Transverse colon (tissue), 4 donors: ENCODE data around the gene KATNIP. TPM values are rescaled to one million over a fixed set of nuclear protein-coding genes. Genes with fewer than 3 reads are reported as not detected.

Source experiments
- DNase-seq: peaks from one replicate; pipeline ENCODE4 v3.0.0-alpha.2; 2019
- H3K27ac ChIP-seq, 4 donors: fragments of 200-600 bp; sonication (generic); 2 replicates each; pipeline ENCODE4 v1.5.1; 2016 to 2018; ENCODE audit warnings: inconsistent platforms in 4 of 4
- H3K27me3 ChIP-seq: fragments of 200-600 bp; sonication (generic); 2 replicates; pipeline ENCODE4 v1.5.1; 2017; ENCODE audit warnings: inconsistent platforms
- H3K36me3 ChIP-seq, 4 donors: fragments of 200-600 bp; sonication (generic); 2 replicates each; pipeline ENCODE4 v1.5.1; 2017 to 2019; ENCODE audit warnings: inconsistent platforms in 4 of 4
- H3K4me1 ChIP-seq, 4 donors: fragments of 200-600 bp; sonication (generic); 2 replicates each; pipeline ENCODE4 v1.5.1; 2017 to 2020; ENCODE audit warnings: inconsistent platforms in 4 of 4
- H3K4me3 ChIP-seq, 4 donors: fragments of 200-600 bp; sonication (generic); 1 replicate in 1 of 4; 2 replicates in 3 of 4; pipeline versions ENCODE4 v1.5.1 to v1.6.1; 2017 to 2019; ENCODE audit warnings: inconsistent platforms in 4 of 4
- H3K9me3 ChIP-seq, 2 donors: fragments of 200-600 bp; sonication (generic); 2 replicates each; pipeline ENCODE4 v1.5.1; 2017 to 2019; ENCODE audit warnings: inconsistent platforms in 2 of 2
- EP300 ChIP-seq: sonication (generic); formaldehyde crosslinking; IDR thresholded peaks from one replicate; pipeline ENCODE4 v1.6.1; 2017; ENCODE audit warnings: antibody characterized with exemption, low read depth
- POLR2A ChIP-seq: fragments of 450-650 bp; IDR thresholded peaks from one replicate; pipeline ENCODE4 v1.6.1; 2016; ENCODE audit warnings: antibody characterized with exemption, mild to moderate bottlenecking, moderate library complexity
- POLR2AphosphoS5 ChIP-seq, 3 donors: sonication (generic); formaldehyde crosslinking; IDR thresholded peaks; one replicate each; pipeline ENCODE4 v1.6.1; 2016; ENCODE audit warnings: antibody characterized with exemption in 3 of 3
- WGBS, 2 donors: methylation state at CpG; one replicate each; pipeline ENCODE4 v1.1.5; 2018; ENCODE audit warnings: low coverage in 1 of 2; 5-methylcytosine and 5-hydroxymethylcytosine counted together
- in situ Hi-C, 4 donors: fragments of 200-750 bp; cut with MboI; loops; one replicate each; pipeline versions ENCODE4 v1.15.0 to v1.15.1; 2017; ENCODE audit warnings: low sequenced_read_pairs in 3 of 4, low pct_ligation_motif_present in 1 of 4, low pct_unique_long_range_greater_than_20kb in 1 of 4
- intact Hi-C: fragments of 100-400 bp; cut with DNase I; formaldehyde crosslinking; loops from one replicate; pipeline ENCODE4 v1.15.1; 2023; ENCODE audit warnings: low total_unique reads
- total RNA-seq, 4 donors: library from RNA; depleted of rRNA; stranded (reverse); fragments of >200 nt; gene quantifications; one replicate each; pipeline ENCODE4 v1.1.0, GENCODE V29; 2016
- TF ChIP-seq, protein P1 (sequence below), 5 experiments: fragments of 200-600 bp in 3 of 5; fragments of 450-650 bp in 2 of 5; sonication (generic) in 3 of 5; IDR thresholded peaks; 1 replicate in 2 of 5; 2 replicates in 3 of 5; pipeline ENCODE4 v1.5.1; 2016 to 2017; ENCODE audit warnings: antibody characterized with exemption in 5 of 5, inconsistent platforms in 3 of 5, mild to moderate bottlenecking in 2 of 5, moderate library complexity in 1 of 5

Gene KATNIP
- total RNA-seq, 4 donors from 2014 or later: 29.9 to 276 (median 47.0) TPM

DNA sequence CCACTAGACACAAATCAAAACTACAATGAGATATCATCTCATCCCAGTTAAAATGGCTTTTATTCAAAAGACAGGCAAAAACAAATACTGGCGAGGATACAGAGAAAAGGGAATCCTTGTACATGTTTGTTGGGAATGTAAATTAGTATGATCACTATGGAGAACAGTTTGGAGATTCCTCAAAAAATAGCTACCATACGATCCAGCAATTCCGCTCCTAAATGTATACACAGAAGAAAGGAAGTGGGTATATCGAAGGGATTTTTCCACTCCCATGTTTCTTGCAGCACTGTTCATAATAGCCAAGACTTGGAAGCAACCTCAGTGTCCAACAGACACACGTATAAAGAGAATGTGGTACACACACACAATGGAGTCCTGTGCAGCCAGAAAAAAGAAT is 35.3 kb downstream of the KATNIP start:
- WGBS, 2 donors: 93 to 95% methylated on average over 5 of the region's 5 CpGs
- H3K4me1 ChIP-seq: no peaks in the 10 kb centered on the region
- in situ Hi-C loops: no loop called here
- intact Hi-C loops: no loop called here
- DNase-seq: no peak
- no peak overlapping the region for H3K27ac ChIP-seq
- peaks cover 0 to 4% (median 0%) of the 10 kb centered on the region in 4 donors for H3K36me3 ChIP-seq
- TF ChIP-seq, protein P1, sequence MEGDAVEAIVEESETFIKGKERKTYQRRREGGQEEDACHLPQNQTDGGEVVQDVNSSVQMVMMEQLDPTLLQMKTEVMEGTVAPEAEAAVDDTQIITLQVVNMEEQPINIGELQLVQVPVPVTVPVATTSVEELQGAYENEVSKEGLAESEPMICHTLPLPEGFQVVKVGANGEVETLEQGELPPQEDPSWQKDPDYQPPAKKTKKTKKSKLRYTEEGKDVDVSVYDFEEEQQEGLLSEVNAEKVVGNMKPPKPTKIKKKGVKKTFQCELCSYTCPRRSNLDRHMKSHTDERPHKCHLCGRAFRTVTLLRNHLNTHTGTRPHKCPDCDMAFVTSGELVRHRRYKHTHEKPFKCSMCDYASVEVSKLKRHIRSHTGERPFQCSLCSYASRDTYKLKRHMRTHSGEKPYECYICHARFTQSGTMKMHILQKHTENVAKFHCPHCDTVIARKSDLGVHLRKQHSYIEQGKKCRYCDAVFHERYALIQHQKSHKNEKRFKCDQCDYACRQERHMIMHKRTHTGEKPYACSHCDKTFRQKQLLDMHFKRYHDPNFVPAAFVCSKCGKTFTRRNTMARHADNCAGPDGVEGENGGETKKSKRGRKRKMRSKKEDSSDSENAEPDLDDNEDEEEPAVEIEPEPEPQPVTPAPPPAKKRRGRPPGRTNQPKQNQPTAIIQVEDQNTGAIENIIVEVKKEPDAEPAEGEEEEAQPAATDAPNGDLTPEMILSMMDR (IDR thresholded peaks at IDR 0.05): no peak
- no peak for TF ChIP-seq POLR2A
- TF ChIP-seq POLR2AphosphoS5 (IDR thresholded peaks at IDR 0.05): no peak
- TF ChIP-seq EP300: no peak
- peaks cover 0 to 2% of the 10 kb centered on the region in 2 donors for H3K9me3 ChIP-seq
- H3K4me3 ChIP-seq: no peak overlapping the region
- no peaks in the 10 kb centered on the region for H3K27me3 ChIP-seq

GRCh38 chr16:27586711-27587110 is 36.8 kb downstream of the KATNIP start:
- TF ChIP-seq POLR2A: no peak
- TF ChIP-seq, protein P1 (IDR thresholded peaks at IDR 0.05): no peak
- TF ChIP-seq POLR2AphosphoS5 (IDR thresholded peaks at IDR 0.05): no peak
- no peak for TF ChIP-seq EP300
- H3K4me3 ChIP-seq: no peak overlapping the region
- peaks cover 0 to 4% (median 0%) of the 10 kb centered on the region in 4 donors for H3K36me3 ChIP-seq
- no peak for DNase-seq
- H3K27ac ChIP-seq: no peak overlapping the region
- no peaks in the 10 kb centered on the region for H3K27me3 ChIP-seq
- 82 to 85% methylated on average over 8 of the region's 8 CpGs for WGBS, 2 donors
- H3K4me1 ChIP-seq: no peaks in the 10 kb centered on the region
- intact Hi-C loops (no loop called here), in situ Hi-C loops (no loop called here)
- H3K9me3 ChIP-seq: peaks cover 0 to 2% of the 10 kb centered on the region in 2 donors

DNA sequence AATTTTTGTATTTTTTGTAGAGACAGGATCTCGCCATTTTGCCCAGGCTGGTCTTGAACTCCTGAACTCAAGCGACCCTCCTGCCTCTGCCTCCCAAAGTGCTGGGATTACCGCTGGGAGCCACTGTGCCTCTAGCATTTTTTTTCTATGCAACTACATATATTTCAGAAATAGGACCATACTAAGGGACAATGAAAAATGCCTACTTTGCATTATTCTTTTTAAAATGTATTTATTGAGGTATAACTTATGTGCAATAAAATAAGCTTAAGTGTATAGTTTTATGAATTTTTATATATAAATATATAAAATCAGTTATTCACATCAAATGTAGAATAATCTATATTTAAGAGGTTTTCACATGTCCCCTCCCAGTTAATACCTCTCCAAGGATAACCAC is 38.1 kb downstream of the KATNIP start:
- TF ChIP-seq EP300 (no peak), POLR2AphosphoS5 (IDR thresholded peaks at IDR 0.05) (no peak), POLR2A (no peak)
- TF ChIP-seq, protein P1 (IDR thresholded peaks at IDR 0.05): no peak
- in situ Hi-C loops: no loop called here
- Histone ChIP-seq H3K9me3 (peaks cover 0 to 2% of the 10 kb centered on the region in 2 donors), H3K4me3 (no peak overlapping the region), H3K36me3 (no peaks in the 10 kb centered on the region), H3K4me1 (no peaks in the 10 kb centered on the region), H3K27ac (no peak overlapping the region), H3K27me3 (no peaks in the 10 kb centered on the region)
- intact Hi-C loops: no loop called here
- 97 to 100% methylated on average over 2 to 3 of the region's 3 CpGs for WGBS, 2 donors
- no peak for DNase-seq

GRCh38 chr16:27591837-27592236 is 41.9 kb downstream of the KATNIP start:
- TF ChIP-seq, protein P1 (IDR thresholded peaks at IDR 0.05): no peak
- TF ChIP-seq EP300: no peak
- TF ChIP-seq POLR2A: no peak
- no peak for TF ChIP-seq POLR2AphosphoS5 (IDR thresholded peaks at IDR 0.05)
- no peak overlapping the region for H3K4me3 ChIP-seq
- H3K36me3 ChIP-seq: no peaks in the 10 kb centered on the region
- H3K27ac ChIP-seq: no peak overlapping the region
- intact Hi-C loops (no loop called here), in situ Hi-C loops (no loop called here)
- 96 to 100% methylated on average over 1 to 4 of the region's 4 CpGs for WGBS, 2 donors
- H3K27me3 ChIP-seq: no peaks in the 10 kb centered on the region
- no peaks in the 10 kb centered on the region for H3K4me1 ChIP-seq
- peaks cover 0 to 2% of the 10 kb centered on the region in 2 donors for H3K9me3 ChIP-seq
- DNase-seq: no peak
